HG03045 (cell line): ENCODE data around the gene NOP16.
"Not testable (repeated sequence)": the region's sequence is repeated elsewhere in the genome, so short reads cannot be mapped to it uniquely, and the experiment has no call there.

ENCODE experiments used
- ATAC-seq: cut with Tn5 transposase; IDR thresholded peaks from one replicate; pipeline ENCODE4 v1.9.1; 2021; ENCODE audit warnings: mild to moderate bottlenecking, moderate library complexity; ENCODE audit not compliant: unreplicated experiment

NOP16 gene

GRCh38 chr5:176410486-176411180 is 22.2 kb upstream of the NOP16 start:
- no peak for ATAC-seq

- no peak for ATAC-seq
These were observed 21.4 kb upstream of the NOP16 start for GRCh38 chr5:176409765-176410164.

GRCh38 chr5:176408590-176408989 is 20.2 kb upstream of the NOP16 start:
- no peak for ATAC-seq

- not testable (repeated sequence) for ATAC-seq
These were observed 19.8 kb upstream of the NOP16 start for GRCh38 chr5:176408252-176408573.

- ATAC-seq, result no peak
These were observed 19.3 kb upstream of the NOP16 start for GRCh38 chr5:176407456-176408251.

- ATAC-seq, result no peak
These were observed 18.1 kb upstream of the NOP16 start for GRCh38 chr5:176406436-176407052.

- ATAC-seq, result no peak
These were observed 17.4 kb upstream of the NOP16 start for GRCh38 chr5:176405656-176406435.

GRCh38 chr5:176401281-176402205 is 13.1 kb upstream of the NOP16 start:
- ATAC-seq, result no peak

GRCh38 chr5:176400382-176401156 is 12.2 kb upstream of the NOP16 start:
- no peak for ATAC-seq

- no peak for ATAC-seq
These were observed 9.5 kb upstream of the NOP16 start for GRCh38 chr5:176397736-176398420.

GRCh38 chr5:176396330-176396729 is 7.9 kb upstream of the NOP16 start:
- ATAC-seq, result no peak

GRCh38 chr5:176394881-176395675 is 6.7 kb upstream of the NOP16 start:
- ATAC-seq, result no peak

GRCh38 chr5:176394096-176394495 is 5.7 kb upstream of the NOP16 start:
- ATAC-seq, result no peak

- no peak for ATAC-seq
These were observed 4.1 kb upstream of the NOP16 start for GRCh38 chr5:176392526-176392925.

GRCh38 chr5:176391999-176392398 is 3.6 kb upstream of the NOP16 start:
- no peak for ATAC-seq

GRCh38 chr5:176391479-176391878 is 3.1 kb upstream of the NOP16 start:
- no peak for ATAC-seq

GRCh38 chr5:176389135-176390123 is 1.0 kb upstream of the NOP16 start:
- ATAC-seq, result peak; percentile 21
